GM11168 (cell line): ENCODE measurements around the gene EVPLL.
"Not testable (repeated sequence)": the region's sequence is repeated elsewhere in the genome, so short reads cannot be mapped to it uniquely, and the experiment has no call there.

Experiments used
- in situ Hi-C: fragments of 300-500 bp; cut with MboI; formaldehyde crosslinking; loops from one replicate; pipeline ENCODE4 v1.12.0; 2022; ENCODE audit warnings: low sequenced_read_pairs; ENCODE audit not compliant: unreplicated experiment

The EVPLL gene

DNA sequence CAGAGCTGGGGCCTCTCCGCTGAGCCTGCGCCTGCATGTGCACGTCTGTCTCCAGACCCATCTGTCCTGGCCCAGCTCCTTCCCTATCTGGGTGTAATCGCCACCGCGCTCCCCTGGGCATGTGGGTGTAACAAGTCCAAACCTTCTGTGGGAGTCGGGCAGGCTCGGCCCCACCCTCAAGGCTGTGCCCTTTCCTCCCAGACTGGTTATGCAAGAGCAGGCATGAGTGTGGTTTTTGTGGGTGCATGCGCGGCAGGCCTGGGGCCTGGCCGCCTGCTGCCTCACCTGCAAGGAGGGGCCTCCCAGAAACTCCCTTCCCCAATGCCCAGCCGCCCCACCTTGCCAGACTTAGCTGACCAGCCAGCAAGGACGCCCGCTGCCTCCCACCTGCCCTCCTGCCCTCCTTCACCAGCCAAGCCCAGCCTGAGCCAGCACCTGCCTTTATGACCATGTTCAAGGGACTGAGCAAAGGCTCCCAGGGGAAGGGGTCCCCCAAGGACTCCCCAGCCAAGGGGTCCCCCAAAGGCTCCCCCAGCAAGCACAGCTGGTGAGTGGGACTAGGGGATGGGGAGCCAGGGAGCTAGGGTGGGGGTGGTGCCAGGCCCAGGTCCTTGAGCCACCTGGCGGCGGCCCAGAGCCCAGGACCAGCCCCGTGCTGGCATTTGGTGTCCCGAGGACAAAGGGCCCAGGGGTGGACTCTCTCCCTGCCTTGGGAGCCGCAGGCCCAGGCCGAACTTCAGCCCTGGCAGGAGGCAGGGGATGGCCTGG is at the start of gene EVPLL:
Gene EVPLL, plus strand, starts transcription at position 342 of the 768 bp plus-strand sequence. CDS start 3,160 bp downstream, outside the sequence.
- in situ Hi-C loops = no loop called here

DNA sequence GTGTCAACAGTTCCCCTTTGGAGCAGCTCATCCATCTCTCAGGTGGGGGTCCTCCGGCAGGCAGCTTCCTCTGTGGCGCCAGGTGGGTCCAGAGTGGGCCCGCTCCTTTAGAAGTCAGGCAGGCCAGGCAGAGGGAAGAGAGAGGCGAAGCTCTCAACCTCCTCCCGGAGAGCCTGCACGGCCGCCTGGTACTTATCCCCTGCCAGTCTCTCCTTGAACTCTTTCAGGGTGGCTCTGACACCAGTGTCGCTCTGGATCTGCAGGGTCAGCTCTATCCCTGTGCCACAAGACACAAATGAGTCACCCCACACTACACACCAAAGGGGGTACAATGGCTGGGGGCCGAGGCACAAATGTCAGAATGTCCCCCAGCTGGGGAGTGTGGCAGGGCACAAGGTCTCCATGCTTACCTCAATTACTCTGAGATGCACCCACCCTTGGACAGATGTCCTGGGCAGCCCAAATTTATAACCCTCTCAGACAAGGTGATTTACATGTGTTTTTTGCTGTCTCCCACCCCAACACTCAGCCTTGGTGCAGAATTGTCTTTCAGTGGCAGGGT is 48.9 kb upstream of the EVPLL start:
- in situ Hi-C loops = no loop called here

DNA sequence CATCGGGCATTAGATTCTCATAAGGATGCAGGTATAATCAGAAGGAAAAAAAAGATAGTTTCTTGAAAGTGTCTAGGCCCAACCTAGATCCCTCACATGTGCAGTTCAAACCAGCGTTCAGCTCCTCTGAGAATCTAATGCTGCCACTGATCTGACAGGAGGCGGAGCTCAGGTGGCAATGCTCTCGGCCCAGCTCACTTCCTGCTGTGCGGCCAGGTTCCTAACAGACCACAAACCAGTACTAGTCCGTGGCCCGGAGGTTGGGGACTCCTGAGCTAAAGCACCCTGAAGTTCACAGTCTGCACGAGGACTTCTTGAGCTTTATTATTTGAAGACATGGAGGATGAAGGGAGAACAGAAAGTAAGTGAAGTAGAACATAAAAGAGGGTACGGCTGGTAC is 45.7 kb upstream of the EVPLL start:
- in situ Hi-C loops = no loop called here

DNA sequence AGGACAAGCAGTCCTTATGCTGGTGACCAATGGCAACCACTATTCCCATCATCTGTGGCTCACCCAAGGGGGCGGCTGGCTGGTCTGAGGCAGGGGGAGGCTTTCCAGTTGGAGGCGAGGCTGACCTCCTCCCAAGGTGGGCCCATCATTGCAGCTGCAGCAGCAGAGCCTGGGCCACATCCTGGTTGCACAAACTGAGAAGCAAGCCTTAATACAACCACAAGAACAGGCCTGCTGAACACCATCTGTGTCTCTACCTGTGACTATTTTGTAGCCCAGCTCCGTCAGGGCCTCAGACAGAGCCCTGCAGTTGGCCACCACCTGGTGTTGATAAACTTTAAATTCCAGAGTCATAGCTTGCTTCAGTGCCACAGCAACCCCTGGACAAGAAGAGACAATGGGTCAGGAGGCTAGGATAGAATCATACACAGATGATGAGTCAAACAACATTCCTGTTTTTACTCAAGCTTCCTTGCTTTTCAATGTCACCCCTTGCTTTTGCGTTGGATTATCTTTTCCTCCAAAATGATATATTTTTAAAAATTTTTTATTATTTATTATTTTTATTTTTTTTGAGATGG is 44.6 kb upstream of the EVPLL start:
- in situ Hi-C loops = no loop called here

DNA sequence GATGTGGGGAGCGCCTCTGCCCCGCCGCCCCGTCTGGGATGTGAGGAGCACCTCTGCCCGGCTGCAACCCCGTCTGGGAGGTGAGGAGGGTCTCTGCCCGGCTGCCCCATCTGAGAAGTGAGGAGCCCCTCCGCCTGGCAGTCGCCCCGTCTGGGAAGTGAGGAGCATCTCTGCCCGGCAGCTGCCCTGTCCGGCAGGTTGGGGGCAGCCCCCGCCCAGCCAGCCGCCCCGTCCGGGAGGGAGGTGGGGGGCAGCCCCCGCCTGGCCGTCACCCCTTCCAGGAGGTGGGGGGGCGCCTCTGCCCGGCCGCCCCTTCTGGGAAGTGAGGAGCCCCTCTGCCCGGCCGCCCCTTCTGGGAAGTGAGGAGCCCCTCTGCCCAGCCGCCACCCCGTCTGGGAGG is 39.4 kb upstream of the EVPLL start:
- in situ Hi-C loops = not testable (repeated sequence)

DNA sequence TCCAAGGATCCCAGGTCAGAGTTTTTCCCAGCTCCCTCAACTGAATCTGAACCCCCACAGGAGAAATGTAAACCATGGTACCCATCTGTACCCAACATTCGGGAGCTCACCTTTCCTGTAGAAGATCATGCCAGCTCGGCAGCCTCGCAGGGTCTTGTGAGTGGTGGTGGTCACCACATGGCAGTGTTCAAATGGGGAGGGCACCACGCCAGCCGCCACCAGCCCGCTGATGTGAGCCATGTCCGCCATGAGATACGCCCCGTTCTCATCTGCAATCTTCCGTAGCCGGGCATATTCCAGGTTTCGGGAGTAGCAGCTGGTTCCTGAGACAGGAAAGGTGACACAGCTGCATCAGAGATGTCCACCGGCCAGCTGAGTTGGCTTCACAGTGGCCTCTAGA is 37.6 kb upstream of the EVPLL start:
- in situ Hi-C loops = no loop called here

DNA sequence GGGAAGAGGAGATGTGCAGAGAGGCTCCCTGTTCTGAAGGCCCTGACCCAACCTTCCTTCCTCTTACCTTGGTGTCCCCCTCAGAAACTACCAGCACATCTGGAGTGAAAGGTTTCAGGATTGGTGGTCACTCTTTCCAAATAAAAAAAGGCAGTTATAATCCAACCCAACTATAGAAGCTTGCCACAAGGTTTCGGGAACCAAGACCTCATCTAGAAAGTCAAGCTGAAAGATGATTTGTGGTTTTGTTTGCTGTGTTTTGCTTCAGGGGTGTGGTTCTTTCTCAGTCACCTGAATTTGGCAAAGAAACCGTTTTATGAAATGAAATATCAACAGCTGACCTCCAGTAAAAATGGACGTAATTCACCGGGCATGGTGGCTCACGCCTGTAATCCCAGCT is 33.6 kb upstream of the EVPLL start:
- in situ Hi-C loops = no loop called here

DNA sequence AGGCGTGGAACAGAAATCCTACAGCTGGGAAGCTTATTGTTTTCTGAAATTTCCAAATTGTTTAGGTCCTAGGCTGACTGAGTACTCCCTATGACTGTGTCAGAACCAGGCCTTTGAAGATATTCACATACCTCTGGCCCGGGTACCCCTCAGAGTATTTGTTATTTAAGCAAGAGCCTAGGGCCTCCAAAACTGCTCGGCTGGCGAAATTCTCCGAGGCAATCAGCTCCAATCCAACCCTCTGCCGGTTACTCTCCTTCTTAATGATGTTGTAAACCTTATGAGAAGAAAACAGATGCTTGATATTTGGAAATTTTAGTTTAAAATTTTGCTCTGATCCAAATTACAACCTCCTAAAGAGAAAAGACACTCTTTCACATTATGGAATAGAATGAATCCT is 24.0 kb upstream of the EVPLL start:
- in situ Hi-C loops = no loop called here

DNA sequence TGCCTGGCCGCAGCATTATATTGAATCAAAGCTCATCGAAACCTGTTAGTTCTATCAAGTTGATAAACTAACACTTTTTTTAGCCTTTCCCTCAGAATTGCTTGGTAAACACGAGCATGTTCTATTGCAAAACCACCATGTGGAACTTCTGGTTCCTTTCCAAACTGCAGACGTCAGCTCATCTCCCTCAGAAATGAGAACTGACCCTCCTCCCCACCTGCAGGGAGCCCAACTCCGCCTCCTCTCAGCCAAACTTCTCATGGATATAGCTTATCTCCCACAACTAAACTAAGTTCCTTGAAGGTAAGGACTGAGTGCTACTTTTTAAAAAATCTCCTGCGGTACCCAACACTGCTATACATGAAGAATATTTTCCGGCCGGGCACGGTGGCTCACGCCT is 21.0 kb upstream of the EVPLL start:
- in situ Hi-C loops = no loop called here

DNA sequence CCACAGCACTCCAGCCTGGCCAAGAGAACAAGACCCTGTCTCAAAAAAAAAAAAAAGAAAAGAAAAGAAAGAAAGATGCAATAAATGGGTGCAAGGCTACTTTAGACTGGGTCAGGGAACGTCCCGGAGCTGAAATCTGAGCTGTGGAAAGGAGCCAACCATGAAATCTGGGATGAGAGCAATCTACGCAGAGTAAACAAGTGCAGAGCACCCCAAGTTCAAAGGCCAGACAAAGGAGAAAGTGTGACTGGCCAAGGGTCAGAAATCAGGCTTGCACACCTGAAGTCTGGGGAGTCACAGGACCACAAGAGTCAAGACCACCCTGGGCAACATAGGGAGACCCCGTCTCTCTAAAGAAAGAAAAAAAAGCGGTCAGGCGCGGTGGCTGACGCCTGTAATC is 17.1 kb upstream of the EVPLL start:
- in situ Hi-C loops = no loop called here

DNA sequence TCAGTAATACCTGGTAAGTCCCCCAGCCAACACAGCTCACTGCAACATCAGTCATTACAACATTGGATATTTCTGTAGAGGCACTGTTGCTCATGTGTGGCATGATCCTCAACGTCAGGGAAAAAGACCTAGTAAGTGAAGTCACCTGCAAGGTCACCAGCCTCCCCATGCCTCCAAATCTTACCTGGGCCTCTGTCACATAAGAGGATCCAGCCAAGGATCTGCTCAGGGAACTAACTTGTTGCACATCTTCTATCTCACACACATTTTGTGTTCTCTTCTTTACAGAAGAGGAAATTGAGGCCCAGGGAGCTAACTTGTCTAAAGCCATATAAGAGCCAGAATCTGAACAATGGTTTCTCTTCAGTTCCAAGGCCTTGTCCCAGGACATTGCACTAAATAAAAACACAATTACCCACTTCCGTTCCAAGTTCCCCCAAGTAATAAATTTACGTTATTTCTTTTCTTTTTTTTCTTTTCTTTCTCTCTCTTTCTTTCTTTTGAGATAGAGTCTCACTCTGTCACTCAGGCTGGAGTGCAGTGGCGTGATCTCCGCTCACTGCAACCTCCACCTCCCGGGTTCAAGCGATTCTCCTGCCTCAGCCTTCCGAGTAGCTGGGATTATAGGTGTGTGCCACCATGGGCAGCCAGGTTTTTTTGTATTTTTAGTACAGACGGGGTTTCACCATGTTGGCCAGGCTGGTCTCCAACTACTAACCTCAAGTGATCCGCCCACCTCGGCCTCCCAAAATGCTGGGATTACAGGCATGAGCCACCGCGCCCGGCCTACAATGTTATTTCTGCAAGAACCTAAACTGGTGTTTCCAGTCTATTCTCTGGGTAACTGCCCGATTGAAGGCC is 15.5 kb upstream of the EVPLL start:
- in situ Hi-C loops = no loop called here

DNA sequence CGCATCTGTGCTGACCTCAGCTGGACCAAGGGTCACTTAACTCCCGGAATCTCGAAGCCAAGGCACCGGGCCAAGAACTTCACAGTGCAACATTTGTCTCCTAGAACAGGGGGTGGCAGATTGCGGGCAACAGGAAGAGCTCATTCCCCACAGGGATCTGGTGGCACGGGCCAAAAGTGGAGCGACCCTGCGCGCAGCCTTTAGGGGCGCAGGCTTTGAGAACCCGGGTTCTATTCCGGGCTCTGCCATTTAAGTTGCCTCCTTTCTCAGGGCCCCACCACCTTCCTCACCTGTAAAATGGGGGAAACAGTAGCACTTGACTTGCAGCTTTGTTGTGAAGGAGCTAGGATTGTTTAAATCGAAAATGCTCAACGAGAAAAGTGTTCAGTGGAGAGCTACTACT is 14.9 kb upstream of the EVPLL start:
- in situ Hi-C loops = no loop called here

DNA sequence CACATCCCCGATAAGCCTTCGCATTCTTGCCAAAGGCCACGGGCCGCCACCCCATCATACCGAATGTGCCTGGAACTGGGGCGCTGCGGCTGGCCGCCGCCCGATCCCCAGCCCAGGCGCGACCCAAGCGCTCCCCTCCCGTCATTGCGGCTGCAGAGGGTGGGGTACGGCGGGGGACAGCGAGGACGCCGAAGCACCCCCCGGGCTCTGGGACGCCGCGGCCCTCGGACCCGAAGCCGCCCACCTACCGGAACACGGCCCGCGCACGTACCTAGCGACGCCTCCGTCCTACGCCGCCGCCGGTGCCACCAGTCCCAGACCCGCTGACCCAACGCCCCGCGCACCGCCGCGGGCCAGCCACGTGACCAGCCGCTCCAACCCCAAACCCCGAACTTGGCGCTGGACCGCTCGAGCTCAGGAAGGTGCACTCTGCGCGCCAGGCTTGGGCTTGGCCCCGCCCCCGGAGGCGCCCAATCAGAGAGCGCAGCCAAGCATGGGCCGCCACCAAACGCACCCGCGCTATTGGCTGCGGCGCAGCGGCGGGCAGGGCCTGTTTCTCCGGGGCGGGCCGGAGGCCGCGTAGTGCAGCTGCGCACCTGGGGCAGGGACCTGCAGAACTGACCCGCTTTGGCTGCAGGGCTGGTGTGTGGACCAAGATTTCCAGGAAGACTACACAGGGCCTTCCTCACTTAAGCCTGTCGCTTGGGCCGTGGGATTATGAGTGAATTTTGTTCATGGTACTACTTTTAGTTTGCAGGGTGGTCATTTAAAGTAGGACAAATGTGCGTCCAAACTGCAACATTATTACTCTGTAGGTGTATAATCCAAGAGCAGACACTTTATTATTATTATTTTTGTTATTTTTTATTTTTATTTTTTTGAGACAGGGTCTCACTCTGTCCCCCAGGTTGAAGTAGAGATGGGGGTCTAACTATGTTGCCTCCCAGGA is 14.2 kb upstream of the EVPLL start, which contains the start of gene SHMT1:
Gene SHMT1, minus strand, starts transcription at position 450 of the 949 bp plus-strand sequence. CDS start 7,569 bp downstream, outside the sequence.
- in situ Hi-C loops = no loop called here

DNA sequence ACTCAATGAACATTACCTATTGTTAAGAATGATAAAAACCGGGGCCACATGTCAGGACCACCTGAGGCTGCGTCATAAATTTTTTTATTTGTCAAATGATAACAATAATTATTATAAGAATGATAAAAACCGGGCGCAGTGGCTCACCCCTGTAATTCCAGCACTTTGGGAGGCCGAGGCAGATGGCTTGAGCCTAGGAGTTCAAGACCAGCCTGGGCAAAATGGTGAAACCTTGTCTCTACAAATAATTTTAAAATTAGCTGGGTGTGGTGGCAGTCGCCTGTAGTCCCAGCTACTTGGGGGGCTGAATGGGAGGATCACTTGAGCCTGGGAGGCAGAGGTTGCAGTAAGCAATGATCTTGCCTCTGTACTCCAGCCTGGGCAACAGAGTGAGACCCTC is 13.4 kb upstream of the EVPLL start:
- in situ Hi-C loops = no loop called here

DNA sequence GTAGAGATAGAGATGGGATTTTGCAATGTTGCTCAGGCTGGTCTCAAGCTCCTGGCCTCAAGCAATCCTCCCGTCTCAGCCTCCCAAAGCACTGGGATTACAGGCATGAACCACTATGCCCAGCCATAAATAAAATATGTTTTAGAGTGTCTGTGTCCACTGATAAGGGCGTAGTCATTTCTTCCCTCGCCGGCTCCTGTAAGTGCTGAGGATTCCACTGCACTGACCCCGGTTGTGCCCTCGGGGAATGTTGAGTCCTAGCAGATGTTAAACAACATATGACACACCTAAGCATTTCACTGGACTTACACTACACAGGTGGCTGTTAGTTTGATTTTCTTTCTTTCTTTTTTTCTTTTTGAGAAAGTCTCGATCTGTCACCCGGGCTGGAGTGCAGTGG is 8.6 kb upstream of the EVPLL start:
- in situ Hi-C loops = no loop called here

DNA sequence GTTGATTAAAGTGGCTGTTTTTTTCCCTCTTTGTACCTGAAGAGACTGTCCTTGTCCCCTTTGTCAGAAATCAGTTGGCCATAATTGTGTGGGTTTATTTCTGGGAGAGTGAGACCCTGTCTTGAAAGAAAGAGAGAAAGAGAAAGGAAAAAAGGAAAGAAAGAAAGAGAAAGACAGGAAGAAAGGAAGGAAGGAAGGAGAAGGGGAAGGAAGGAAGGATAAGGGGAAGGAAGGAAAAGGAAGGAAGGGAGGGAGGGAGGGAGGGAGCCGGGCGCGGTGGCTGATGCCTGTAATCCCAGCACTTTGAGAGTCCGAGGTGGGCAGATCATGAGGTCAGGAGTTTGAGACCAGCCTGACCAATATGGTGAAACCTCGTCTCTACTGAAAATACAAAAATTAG is 6.8 kb upstream of the EVPLL start:
- in situ Hi-C loops = no loop called here

DNA sequence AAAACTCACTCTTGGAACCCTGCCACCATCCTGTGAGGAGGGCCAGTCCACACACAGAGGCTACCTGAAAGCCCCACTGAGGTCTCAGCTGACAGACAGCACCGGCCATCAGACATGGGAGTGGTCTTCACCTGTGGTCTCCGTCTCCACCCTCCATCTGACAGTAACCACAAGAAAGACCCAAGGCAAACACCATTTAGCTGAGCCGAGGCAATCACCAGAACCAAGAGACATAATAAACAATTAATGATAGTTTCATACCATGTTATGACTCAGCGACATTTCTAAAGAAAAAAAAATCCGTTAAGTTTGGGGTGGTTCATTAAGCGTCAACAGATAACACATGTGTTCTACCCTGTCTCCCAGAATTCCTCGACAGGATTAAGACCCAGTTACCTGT is 6.1 kb upstream of the EVPLL start:
- in situ Hi-C loops = no loop called here

DNA sequence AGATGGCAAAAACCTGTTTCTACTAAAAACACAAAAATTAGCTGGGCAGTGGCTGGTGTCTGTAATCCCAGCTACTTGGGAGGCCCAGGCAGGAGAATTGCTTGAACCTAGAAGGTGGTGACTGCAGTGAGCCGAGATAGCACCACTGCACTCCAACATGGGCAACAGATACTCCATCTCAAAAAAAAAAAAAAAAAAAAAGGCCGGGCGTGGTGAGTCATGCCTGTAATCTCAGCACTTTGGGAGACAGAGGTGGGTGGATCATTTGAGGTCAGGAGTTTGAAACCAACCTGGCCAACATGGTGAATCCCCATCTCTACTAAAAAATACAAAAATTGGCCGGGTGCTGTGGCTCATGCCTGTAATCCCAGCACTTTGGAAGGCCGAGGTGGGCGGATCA is 4.4 kb upstream of the EVPLL start:
- in situ Hi-C loops = not testable (repeated sequence)

DNA sequence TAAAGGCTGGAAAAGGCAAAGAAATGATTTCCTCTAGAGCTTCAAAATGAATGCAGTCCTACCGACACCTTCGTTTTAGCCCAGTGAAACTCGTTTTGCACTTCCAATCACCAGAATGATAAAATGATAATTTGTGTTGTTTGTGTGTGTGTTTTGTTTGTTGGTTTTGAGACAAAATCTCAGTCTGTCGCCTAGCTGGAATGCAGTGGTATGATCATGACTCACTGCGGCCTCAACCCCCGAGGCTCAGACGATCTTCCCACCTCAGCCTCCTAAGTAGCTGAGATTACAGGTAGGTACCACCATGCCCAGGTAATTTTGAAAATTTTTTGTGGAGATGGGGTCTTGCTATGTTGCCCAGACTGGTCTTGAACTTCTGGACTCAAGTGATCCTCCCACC is 3.4 kb upstream of the EVPLL start:
- in situ Hi-C loops = no loop called here

DNA sequence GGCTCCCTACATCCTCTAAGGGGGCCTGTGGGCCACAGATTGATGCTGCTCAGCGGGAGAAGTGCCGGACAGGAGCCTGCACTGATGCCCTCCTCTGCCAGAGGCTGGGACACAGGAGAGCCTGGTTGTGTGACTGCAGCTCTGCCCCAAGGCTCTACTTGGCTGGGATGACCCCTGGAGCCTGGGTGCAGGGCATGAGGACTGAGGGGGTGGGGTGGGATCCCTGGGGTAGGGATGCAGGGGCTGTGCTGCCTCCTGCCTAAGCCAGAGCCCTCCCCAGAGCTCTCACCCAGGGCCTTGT is 577 bp downstream of the EVPLL start:
- in situ Hi-C loops = no loop called here
